MM.1S (cell line): ENCODE results near the gene TSPAN5.

Experiments used
- DNase-seq: peaks from one replicate; pipeline ENCODE4 v3.0.0-alpha.2; 2015
- H2AFZ ChIP-seq: fragments of 300-600 bp; sonication (generic); 2 replicates; pipeline ENCODE4 v1.6.0; 2016; ENCODE audit warnings: antibody characterized with exemption, low read length
- H3F3A ChIP-seq: fragments of 300-600 bp; sonication (generic); 2 replicates; pipeline ENCODE4 v1.6.1; 2016; ENCODE audit warnings: mild to moderate bottlenecking, antibody characterized with exemption, low read length, moderate library complexity, mixed read lengths; ENCODE audit not compliant: insufficient read depth
- H3K27ac ChIP-seq: fragments of 300-600 bp; sonication (generic); 2 replicates; pipeline ENCODE4 v1.5.1; 2016; ENCODE audit warnings: mild to moderate bottlenecking, low read length
- H3K27me3 ChIP-seq: fragments of 300-600 bp; sonication (generic); replicated peaks from 2 replicates; pipeline ENCODE4 v1.6.0; 2016; ENCODE audit warnings: low read length; ENCODE audit not compliant: insufficient read depth
- H3K36me3 ChIP-seq: fragments of 300-600 bp; sonication (generic); replicated peaks from 2 replicates; pipeline ENCODE4 v1.6.1; 2016; ENCODE audit warnings: mild to moderate bottlenecking, low read length, mixed read lengths; ENCODE audit not compliant: insufficient read depth
- H3K4me1 ChIP-seq: fragments of 300-600 bp; sonication (generic); 2 replicates; pipeline ENCODE4 v1.6.1; 2016; ENCODE audit warnings: low read length, mixed read lengths
- H3K4me2 ChIP-seq: fragments of 300-600 bp; sonication (generic); 2 replicates; pipeline ENCODE4 v1.6.0; 2016; ENCODE audit warnings: low read depth, low read length
- H3K4me3 ChIP-seq: fragments of 300-600 bp; sonication (generic); 2 replicates; pipeline ENCODE4 v1.5.1; 2016; ENCODE audit warnings: low read length, mixed read lengths
- H3K79me2 ChIP-seq: fragments of 300-600 bp; sonication (generic); 2 replicates; pipeline ENCODE4 v1.6.1; 2016; ENCODE audit warnings: mixed run types, low read length, mixed read lengths
- H3K9ac ChIP-seq: fragments of 300-600 bp; sonication (generic); 2 replicates; pipeline ENCODE4 v1.6.1; 2016; ENCODE audit warnings: low read length, mixed read lengths
- H3K9me2 ChIP-seq: fragments of 300-600 bp; sonication (generic); replicated peaks from 2 replicates; pipeline ENCODE4 v1.6.1; 2016; ENCODE audit warnings: mild to moderate bottlenecking, low read length, mixed read lengths; ENCODE audit not compliant: insufficient read depth
- H3K9me3 ChIP-seq: fragments of 300-600 bp; sonication (generic); replicated peaks from 2 replicates; pipeline ENCODE4 v1.6.1; 2016; ENCODE audit warnings: mild to moderate bottlenecking, low read length, mixed read lengths; ENCODE audit not compliant: insufficient read depth
- H4K20me1 ChIP-seq: fragments of 300-600 bp; sonication (generic); 2 replicates; pipeline ENCODE4 v1.6.1; 2016; ENCODE audit warnings: mild to moderate bottlenecking, low read length, moderate library complexity, mixed read lengths; ENCODE audit not compliant: insufficient read depth
- EZH2 ChIP-seq: fragments of 300-600 bp; sonication (generic); optimal IDR thresholded peaks from 2 replicates; pipeline ENCODE3; 2017; ENCODE audit warnings: low read depth, mild to moderate bottlenecking, antibody characterized with exemption, low read length, mixed read lengths
- EZH2phosphoT487 ChIP-seq: fragments of 300-600 bp; sonication (generic); IDR thresholded peaks from 2 replicates; pipeline ENCODE4 v1.6.1; 2018; ENCODE audit warnings: antibody characterized with exemption, low read length
- TF ChIP-seq, protein P1 (sequence below): fragments of 300-600 bp; sonication (generic); IDR thresholded peaks from 2 replicates; pipeline ENCODE4 v1.5.1; 2016; ENCODE audit warnings: antibody characterized with exemption, low read length, mixed read lengths

TSPAN5 gene

DNA sequence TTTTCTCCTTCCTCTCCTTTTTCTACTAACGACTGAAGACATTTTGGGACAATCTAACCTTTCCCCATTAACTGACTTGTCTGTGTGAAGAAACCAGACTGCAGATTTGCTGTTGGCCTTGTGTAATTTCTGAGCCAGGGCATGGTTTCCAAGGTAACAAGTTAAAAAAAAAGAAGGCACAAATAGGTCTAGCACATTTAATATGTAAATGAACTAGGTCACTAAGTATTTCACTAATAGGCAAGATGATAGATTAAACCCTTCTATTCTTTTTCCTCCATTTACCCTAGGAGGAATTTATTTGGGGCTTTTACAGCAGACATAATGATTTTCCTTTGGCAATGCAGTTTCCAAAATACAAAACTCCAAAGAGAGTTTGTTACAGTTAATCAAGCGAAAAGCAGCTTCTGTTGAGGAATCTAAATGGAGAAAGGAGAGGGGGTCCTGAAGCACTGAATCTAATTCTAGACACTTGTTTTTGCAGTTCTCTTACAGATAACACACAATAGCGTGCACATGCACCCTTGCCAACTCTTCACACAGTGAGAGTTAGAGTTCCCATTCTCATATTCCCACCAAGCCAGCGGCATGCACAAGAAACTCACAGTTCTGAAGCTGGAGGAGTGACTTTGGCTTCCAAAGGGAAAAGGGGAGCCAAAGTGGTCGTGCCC is 72.0 kb downstream of the TSPAN5 start:
- no peaks in the 10 kb centered on the region for H4K20me1 ChIP-seq
- H3K4me2 ChIP-seq, result no peak overlapping the region
- DNase-seq, result no peak
- H3K9me3 ChIP-seq, result no peaks in the 10 kb centered on the region
- H3K27ac ChIP-seq, result no peak overlapping the region
- no peaks in the 10 kb centered on the region for H3K36me3 ChIP-seq
- no peak overlapping the region for H3K9ac ChIP-seq
- H3K4me3 ChIP-seq, result no peak overlapping the region
- TF ChIP-seq EZH2phosphoT487 (no peak), EZH2 (no peak)
- TF ChIP-seq, protein P1, sequence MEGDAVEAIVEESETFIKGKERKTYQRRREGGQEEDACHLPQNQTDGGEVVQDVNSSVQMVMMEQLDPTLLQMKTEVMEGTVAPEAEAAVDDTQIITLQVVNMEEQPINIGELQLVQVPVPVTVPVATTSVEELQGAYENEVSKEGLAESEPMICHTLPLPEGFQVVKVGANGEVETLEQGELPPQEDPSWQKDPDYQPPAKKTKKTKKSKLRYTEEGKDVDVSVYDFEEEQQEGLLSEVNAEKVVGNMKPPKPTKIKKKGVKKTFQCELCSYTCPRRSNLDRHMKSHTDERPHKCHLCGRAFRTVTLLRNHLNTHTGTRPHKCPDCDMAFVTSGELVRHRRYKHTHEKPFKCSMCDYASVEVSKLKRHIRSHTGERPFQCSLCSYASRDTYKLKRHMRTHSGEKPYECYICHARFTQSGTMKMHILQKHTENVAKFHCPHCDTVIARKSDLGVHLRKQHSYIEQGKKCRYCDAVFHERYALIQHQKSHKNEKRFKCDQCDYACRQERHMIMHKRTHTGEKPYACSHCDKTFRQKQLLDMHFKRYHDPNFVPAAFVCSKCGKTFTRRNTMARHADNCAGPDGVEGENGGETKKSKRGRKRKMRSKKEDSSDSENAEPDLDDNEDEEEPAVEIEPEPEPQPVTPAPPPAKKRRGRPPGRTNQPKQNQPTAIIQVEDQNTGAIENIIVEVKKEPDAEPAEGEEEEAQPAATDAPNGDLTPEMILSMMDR, result no peak
- no peaks in the 10 kb centered on the region for H3K9me2 ChIP-seq
- H3K27me3 ChIP-seq, result no peaks in the 10 kb centered on the region
- H3K4me1 ChIP-seq, result peaks cover 6% of the 10 kb centered on the region
- H2AFZ ChIP-seq, result no peak overlapping the region
- H3K79me2 ChIP-seq, result no peaks in the 10 kb centered on the region
- no peaks in the 10 kb centered on the region for H3F3A ChIP-seq

DNA sequence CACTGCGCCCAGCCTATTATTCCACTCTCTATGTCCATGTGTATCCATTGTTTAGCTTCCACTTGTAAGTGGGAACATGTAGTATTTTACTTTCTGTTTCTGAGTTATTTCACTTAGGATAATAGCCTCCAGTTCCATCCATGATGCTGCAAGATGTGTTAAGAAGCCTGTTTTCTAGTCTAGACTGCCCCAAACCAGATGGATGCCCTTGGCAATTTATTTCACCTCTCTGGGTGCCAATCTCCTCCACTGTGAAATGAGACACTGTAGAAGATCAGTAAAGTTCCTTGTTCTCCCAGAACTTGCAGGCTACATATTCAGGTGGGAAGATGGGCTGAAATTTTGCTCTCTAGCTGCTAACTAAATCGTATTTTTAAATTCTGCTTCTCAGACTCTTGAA is 72.8 kb downstream of the TSPAN5 start:
- Histone ChIP-seq H4K20me1 (no peaks in the 10 kb centered on the region), H3K9me2 (no peaks in the 10 kb centered on the region), H3K27ac (no peak overlapping the region), H3K4me2 (no peak overlapping the region), H3K36me3 (no peaks in the 10 kb centered on the region), H3K9ac (no peak overlapping the region), H3K9me3 (no peaks in the 10 kb centered on the region), H3K4me3 (no peak overlapping the region), H3K27me3 (no peaks in the 10 kb centered on the region), H3K79me2 (no peaks in the 10 kb centered on the region), H2AFZ (no peak overlapping the region), H3F3A (no peaks in the 10 kb centered on the region), H3K4me1 (peaks cover 14% of the 10 kb centered on the region)
- DNase-seq, result no peak
- TF ChIP-seq, protein P1, result no peak
- TF ChIP-seq EZH2phosphoT487, result no peak
- no peak for TF ChIP-seq EZH2

DNA sequence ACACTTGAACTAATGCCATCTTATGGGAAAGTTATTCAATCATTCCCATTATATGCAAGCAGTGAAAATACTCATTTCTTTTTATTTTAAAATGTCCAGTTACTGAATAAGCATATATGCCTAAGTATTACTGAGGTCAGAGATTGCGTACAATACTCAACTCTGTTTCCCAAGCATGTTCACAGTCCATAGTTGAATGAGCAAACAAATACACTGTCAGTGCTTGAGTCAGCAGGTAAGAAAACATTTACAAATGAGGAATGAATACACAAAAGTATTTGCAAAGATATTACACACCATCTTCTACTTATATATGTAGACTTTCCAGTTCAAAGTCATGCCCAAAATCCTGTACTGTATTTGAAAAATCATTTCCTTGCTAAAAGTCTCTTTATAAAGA is 74.1 kb downstream of the TSPAN5 start:
- no peaks in the 10 kb centered on the region for H3K9me3 ChIP-seq
- no peak overlapping the region for H3K4me2 ChIP-seq
- no peaks in the 10 kb centered on the region for H3K9me2 ChIP-seq
- no peak for DNase-seq
- H3K9ac ChIP-seq, result no peak overlapping the region
- no peak overlapping the region for H2AFZ ChIP-seq
- no peak for TF ChIP-seq EZH2phosphoT487
- TF ChIP-seq, protein P1, result no peak
- TF ChIP-seq EZH2, result no peak
- no peaks in the 10 kb centered on the region for H3K36me3 ChIP-seq
- H3K4me3 ChIP-seq, result no peak overlapping the region
- no peaks in the 10 kb centered on the region for H3F3A ChIP-seq
- H3K4me1 ChIP-seq, result peaks cover 21% of the 10 kb centered on the region
- H3K79me2 ChIP-seq, result no peaks in the 10 kb centered on the region
- H4K20me1 ChIP-seq, result no peaks in the 10 kb centered on the region
- no peak overlapping the region for H3K27ac ChIP-seq
- H3K27me3 ChIP-seq, result no peaks in the 10 kb centered on the region
